IMR-90 (cell line): ENCODE results near the gene S1PR3.

Source experiments
- CTCF ChIP-seq: conservative IDR thresholded peaks from 2 replicates; pipeline ENCODE4 v1.5.1; 2012; ENCODE audit warnings: mild to moderate bottlenecking, low read depth, low read length, improper control_type of control experiment
- ELK1 ChIP-seq: fragments of 150-350 bp; IDR thresholded peaks from 2 replicates; pipeline ENCODE4 v1.6.1; 2016; ENCODE audit warnings: low read depth, mild to moderate bottlenecking, low read length, moderate library complexity, borderline replicate concordance
- MXI1 ChIP-seq: IDR thresholded peaks from 2 replicates; pipeline ENCODE4 v1.6.1; 2012; ENCODE audit warnings: low read depth, mild to moderate bottlenecking, low read length, moderate library complexity, borderline replicate concordance
- POLR2A ChIP-seq: IDR thresholded peaks from 2 replicates; pipeline ENCODE4 v1.6.1; 2012; ENCODE audit warnings: mild to moderate bottlenecking, low read depth, low read length
- RAD21 ChIP-seq: IDR thresholded peaks from 2 replicates; pipeline ENCODE4 v1.6.1; 2012; ENCODE audit warnings: low read length, improper control_type of control experiment
- USF2 ChIP-seq: fragments of 150-350 bp; IDR thresholded peaks from 2 replicates; pipeline ENCODE4 v1.6.1; 2017; ENCODE audit warnings: mild to moderate bottlenecking, antibody characterized with exemption, low read length, low read depth

- TF ChIP-seq CTCF: no peak
- no peak for TF ChIP-seq MXI1
- TF ChIP-seq POLR2A: no peak
- no peak for TF ChIP-seq USF2
- no peak for TF ChIP-seq ELK1
- no peak for TF ChIP-seq RAD21
These were observed 48.4 kb downstream of the S1PR3 start for GRCh38 chr9:89039664-89040063.
